Measurements from ENCODE around the gene MCRIP1.

DNA sequence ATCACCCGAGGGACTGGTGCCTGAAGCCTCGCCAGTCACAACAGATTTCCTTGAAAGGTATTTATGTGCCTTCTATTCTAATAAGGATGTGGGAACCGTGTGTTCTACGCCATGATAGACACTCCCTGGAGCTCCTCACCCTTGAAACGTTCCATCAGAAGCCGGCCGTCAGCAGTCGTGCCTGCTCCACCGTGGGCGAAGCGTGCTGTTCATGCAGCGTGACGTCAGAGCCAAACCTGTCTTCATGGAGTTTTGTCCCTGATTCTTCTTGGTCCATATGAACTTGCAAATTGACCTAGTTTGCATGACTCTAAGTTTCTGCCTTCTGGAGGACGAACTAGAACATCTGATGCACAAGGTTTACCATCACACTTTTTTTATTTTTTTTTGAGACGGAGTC is 6.2 kb upstream of the MCRIP1 start:
- TF ChIP-seq, protein P1, sequence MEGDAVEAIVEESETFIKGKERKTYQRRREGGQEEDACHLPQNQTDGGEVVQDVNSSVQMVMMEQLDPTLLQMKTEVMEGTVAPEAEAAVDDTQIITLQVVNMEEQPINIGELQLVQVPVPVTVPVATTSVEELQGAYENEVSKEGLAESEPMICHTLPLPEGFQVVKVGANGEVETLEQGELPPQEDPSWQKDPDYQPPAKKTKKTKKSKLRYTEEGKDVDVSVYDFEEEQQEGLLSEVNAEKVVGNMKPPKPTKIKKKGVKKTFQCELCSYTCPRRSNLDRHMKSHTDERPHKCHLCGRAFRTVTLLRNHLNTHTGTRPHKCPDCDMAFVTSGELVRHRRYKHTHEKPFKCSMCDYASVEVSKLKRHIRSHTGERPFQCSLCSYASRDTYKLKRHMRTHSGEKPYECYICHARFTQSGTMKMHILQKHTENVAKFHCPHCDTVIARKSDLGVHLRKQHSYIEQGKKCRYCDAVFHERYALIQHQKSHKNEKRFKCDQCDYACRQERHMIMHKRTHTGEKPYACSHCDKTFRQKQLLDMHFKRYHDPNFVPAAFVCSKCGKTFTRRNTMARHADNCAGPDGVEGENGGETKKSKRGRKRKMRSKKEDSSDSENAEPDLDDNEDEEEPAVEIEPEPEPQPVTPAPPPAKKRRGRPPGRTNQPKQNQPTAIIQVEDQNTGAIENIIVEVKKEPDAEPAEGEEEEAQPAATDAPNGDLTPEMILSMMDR (IDR thresholded peaks at IDR 0.05): no peak
- TF ChIP-seq POLR2A (IDR thresholded peaks at IDR 0.05): no peak

Measured in thyroid gland (tissue), 4 donors.